OCI-LY7 (cell line): ENCODE measurements around the gene CACNB2.

Experiments
- EZH2phosphoT487 ChIP-seq: fragments of 200-600 bp; sonication (generic); IDR thresholded peaks from 2 replicates; pipeline ENCODE4 v1.6.1; 2018; ENCODE audit warnings: low read depth, borderline replicate concordance, mild to moderate bottlenecking, mixed run types, antibody characterized with exemption, low read length, moderate library complexity, mixed read lengths
- TF ChIP-seq, protein P1 (sequence below): fragments of 200-600 bp; sonication (generic); conservative IDR thresholded peaks from 2 replicates; pipeline ENCODE4 v1.5.1; 2014; ENCODE audit warnings: mild to moderate bottlenecking, antibody characterized with exemption, low read length, moderate library complexity, mixed read lengths

DNA sequence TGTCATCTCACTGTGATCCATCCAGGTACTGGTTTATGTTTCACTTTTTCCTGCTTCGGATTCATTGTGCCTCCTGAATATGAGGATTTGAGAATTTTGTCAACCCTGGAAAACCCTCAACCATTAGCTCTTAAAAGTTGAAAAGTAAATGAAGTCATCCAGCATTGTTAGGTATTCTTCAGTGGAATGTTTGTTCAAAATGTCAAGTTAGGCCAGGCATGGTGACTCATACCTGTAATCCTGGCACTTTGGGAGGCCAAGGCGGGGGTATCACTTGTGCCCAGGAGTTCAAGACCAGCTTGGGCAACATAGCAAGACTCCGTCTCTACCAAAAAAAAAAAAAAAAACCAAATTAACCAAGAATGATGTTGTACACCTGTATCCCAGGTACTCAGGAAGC is 289.1 kb downstream of the CACNB2 start:
- TF ChIP-seq, protein P1, sequence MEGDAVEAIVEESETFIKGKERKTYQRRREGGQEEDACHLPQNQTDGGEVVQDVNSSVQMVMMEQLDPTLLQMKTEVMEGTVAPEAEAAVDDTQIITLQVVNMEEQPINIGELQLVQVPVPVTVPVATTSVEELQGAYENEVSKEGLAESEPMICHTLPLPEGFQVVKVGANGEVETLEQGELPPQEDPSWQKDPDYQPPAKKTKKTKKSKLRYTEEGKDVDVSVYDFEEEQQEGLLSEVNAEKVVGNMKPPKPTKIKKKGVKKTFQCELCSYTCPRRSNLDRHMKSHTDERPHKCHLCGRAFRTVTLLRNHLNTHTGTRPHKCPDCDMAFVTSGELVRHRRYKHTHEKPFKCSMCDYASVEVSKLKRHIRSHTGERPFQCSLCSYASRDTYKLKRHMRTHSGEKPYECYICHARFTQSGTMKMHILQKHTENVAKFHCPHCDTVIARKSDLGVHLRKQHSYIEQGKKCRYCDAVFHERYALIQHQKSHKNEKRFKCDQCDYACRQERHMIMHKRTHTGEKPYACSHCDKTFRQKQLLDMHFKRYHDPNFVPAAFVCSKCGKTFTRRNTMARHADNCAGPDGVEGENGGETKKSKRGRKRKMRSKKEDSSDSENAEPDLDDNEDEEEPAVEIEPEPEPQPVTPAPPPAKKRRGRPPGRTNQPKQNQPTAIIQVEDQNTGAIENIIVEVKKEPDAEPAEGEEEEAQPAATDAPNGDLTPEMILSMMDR = no peak
- no peak for TF ChIP-seq EZH2phosphoT487
